ENCODE results near the gene TMEM207.

DNA sequence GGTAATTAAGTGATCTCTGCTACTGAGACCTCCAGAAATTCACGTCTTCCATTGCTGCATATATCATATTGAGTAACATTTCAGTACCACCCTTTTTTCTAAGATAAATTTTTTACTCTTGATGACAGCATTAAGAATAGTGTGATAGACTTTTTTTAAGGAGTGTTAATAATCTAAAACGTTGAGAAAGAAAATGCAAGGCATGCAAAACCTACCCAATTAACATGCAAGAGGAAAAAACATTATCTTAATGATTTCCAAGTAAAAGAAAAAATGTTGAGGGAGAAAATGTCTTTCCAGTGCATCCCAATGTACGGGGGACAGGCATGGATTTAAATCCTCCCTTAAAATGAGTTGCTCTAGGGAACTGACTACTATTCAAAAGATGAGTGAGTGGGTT lies 61.0 kb downstream of the TMEM207 start:
- TF ChIP-seq EP300 (IDR thresholded peaks at IDR 0.05; ENCODE audit: borderline replicate concordance in 1 of 2, low read depth in 1 of 2, low read length in 1 of 2): no peak
- TF ChIP-seq, protein P1, sequence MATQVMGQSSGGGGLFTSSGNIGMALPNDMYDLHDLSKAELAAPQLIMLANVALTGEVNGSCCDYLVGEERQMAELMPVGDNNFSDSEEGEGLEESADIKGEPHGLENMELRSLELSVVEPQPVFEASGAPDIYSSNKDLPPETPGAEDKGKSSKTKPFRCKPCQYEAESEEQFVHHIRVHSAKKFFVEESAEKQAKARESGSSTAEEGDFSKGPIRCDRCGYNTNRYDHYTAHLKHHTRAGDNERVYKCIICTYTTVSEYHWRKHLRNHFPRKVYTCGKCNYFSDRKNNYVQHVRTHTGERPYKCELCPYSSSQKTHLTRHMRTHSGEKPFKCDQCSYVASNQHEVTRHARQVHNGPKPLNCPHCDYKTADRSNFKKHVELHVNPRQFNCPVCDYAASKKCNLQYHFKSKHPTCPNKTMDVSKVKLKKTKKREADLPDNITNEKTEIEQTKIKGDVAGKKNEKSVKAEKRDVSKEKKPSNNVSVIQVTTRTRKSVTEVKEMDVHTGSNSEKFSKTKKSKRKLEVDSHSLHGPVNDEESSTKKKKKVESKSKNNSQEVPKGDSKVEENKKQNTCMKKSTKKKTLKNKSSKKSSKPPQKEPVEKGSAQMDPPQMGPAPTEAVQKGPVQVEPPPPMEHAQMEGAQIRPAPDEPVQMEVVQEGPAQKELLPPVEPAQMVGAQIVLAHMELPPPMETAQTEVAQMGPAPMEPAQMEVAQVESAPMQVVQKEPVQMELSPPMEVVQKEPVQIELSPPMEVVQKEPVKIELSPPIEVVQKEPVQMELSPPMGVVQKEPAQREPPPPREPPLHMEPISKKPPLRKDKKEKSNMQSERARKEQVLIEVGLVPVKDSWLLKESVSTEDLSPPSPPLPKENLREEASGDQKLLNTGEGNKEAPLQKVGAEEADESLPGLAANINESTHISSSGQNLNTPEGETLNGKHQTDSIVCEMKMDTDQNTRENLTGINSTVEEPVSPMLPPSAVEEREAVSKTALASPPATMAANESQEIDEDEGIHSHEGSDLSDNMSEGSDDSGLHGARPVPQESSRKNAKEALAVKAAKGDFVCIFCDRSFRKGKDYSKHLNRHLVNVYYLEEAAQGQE (IDR thresholded peaks at IDR 0.05; ENCODE audit: low read depth, low read length): no peak
- no peak for TF ChIP-seq EZH2phosphoT487 (IDR thresholded peaks at IDR 0.05; ENCODE audit: borderline replicate concordance, low read depth)
- no peak for TF ChIP-seq JUND (IDR thresholded peaks at IDR 0.05)
- TF ChIP-seq, protein P2, sequence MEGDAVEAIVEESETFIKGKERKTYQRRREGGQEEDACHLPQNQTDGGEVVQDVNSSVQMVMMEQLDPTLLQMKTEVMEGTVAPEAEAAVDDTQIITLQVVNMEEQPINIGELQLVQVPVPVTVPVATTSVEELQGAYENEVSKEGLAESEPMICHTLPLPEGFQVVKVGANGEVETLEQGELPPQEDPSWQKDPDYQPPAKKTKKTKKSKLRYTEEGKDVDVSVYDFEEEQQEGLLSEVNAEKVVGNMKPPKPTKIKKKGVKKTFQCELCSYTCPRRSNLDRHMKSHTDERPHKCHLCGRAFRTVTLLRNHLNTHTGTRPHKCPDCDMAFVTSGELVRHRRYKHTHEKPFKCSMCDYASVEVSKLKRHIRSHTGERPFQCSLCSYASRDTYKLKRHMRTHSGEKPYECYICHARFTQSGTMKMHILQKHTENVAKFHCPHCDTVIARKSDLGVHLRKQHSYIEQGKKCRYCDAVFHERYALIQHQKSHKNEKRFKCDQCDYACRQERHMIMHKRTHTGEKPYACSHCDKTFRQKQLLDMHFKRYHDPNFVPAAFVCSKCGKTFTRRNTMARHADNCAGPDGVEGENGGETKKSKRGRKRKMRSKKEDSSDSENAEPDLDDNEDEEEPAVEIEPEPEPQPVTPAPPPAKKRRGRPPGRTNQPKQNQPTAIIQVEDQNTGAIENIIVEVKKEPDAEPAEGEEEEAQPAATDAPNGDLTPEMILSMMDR (IDR thresholded peaks at IDR 0.05): no peak
- TF ChIP-seq MEF2A (IDR thresholded peaks at IDR 0.05; ENCODE audit: borderline replicate concordance, low read depth): no peak
- no peak for TF ChIP-seq TEAD4 (IDR thresholded peaks at IDR 0.05; ENCODE audit: borderline replicate concordance, insufficient read depth)
- TF ChIP-seq SIN3A (IDR thresholded peaks at IDR 0.05; ENCODE audit: borderline replicate concordance, low read depth, low read length): no peak
- no peak for TF ChIP-seq TAF1 (IDR thresholded peaks at IDR 0.05; ENCODE audit: borderline replicate concordance, low read depth, low read length)
- TF ChIP-seq NRF1 (IDR thresholded peaks at IDR 0.05; ENCODE audit: low read depth, low read length): no peak

Measured in SK-N-SH (cell line).